ENCODE measurements around the gene CD300LB.

CD300LB gene

GRCh38 chr17:74542166-74542565, 10.9 kb upstream of the CD300LB start:
- no peak for TF ChIP-seq CTCF (conservative IDR thresholded peaks at IDR 0.05)
- H3K27ac ChIP-seq = no peak overlapping the region

GRCh38 chr17:74541176-74542111, 10.2 kb upstream of the CD300LB start:
- no peak overlapping the region for H3K27ac ChIP-seq
- no peak for TF ChIP-seq CTCF (conservative IDR thresholded peaks at IDR 0.05)

GRCh38 chr17:74539281-74539820, 8.1 kb upstream of the CD300LB start:
- TF ChIP-seq CTCF (conservative IDR thresholded peaks at IDR 0.05) = no peak
- H3K27ac ChIP-seq = no peak overlapping the region

- no peak overlapping the region for H3K27ac ChIP-seq
- no peak for TF ChIP-seq CTCF (conservative IDR thresholded peaks at IDR 0.05)
Observed at GRCh38 chr17:74536890-74537289, 5.6 kb upstream of the CD300LB start.

DNA sequence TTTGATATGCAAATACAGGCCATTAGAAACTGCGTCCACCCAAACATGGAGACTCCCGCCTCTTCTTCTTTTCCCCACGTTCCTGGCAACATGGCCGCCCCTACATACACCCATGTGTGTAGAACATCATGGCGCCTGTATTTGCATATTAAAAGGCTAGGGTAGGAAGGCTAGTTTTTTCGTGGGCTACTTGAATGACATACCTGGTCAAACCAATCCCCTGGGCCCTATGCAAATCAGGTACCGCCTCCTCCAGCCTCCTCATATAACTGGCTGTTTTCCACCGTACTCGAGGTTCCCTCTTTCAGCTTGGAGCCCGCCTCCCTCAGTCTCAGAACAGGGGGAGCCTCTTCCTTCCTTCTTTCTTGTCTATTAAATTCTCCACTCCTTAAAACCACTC, 840 bp upstream of the CD300LB start:
- H3K27ac ChIP-seq = no peak overlapping the region
- no peak for TF ChIP-seq CTCF (conservative IDR thresholded peaks at IDR 0.05)

DNA sequence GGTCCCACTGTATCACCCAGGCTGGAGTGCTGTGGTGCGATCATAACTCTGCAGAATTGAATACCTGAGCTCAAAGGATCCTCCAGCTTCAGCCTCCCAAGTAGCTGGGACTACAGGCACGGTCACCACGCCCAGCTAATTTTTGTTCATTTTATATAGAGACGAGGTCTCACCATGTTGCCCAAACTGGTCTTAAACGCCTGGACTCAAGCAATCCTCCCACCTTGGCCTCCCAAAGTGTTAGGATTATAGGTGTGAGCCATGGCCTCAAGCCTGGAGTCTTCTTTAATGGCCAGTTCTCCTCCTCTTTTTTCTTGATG, 484 bp downstream of the CD300LB start:
- TF ChIP-seq CTCF (conservative IDR thresholded peaks at IDR 0.05) = no peak
- H3K27ac ChIP-seq = no peak overlapping the region

GRCh38 chr17:74529243-74529642, 2.0 kb downstream of the CD300LB start:
- H3K27ac ChIP-seq = no peak overlapping the region
- no peak for TF ChIP-seq CTCF (conservative IDR thresholded peaks at IDR 0.05)

All from VCaP (cell line).